K562 treated with DMSO at 1 percent for 4 hours (cell line): ENCODE results near the gene TMEM239. TPM values are rescaled to one million over a fixed set of nuclear protein-coding genes. Genes with fewer than 3 reads are reported as not detected.

Experiments
- total RNA-seq: library from RNA; unstranded; fragments of 300-600 nt; gene quantifications from 2 replicates; pipeline ENCODE4 v1.2.3, GENCODE V29; 2022; ENCODE audit not compliant: insufficient read depth

The TMEM239 gene
- not detected in 2 replicates for total RNA-seq

DNA sequence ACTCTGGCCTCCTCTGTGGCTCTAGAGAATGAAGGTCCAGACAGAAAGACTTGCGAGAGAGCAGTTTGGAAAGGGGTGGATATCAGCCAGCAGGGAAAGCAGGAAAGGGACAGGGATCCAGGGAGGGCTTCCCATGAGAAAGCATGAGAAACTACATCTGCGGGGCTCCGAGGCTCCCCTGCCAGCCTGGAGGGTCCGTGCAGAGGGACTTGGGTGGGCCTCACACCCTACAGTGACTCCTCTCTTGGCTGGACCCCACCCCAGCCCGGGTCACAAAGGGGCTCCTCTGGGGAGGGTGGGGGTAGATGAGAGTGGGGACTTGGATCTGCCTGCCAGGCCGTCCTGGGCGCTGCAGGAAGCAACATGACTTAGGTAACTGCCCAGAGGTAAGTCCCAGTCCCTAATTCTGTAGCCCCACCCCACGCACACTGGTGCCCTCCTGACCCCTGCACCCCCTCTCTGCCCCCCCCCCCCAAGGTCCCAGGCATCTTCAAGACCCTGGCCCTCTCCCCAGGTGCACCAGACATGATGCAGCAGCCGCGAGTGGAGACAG, at the start of gene TMEM239:
Gene TMEM239, plus strand, starts transcription at position 335 of the 553 bp plus-strand sequence. Its CDS starts 191 bp downstream, at position 526.

DNA sequence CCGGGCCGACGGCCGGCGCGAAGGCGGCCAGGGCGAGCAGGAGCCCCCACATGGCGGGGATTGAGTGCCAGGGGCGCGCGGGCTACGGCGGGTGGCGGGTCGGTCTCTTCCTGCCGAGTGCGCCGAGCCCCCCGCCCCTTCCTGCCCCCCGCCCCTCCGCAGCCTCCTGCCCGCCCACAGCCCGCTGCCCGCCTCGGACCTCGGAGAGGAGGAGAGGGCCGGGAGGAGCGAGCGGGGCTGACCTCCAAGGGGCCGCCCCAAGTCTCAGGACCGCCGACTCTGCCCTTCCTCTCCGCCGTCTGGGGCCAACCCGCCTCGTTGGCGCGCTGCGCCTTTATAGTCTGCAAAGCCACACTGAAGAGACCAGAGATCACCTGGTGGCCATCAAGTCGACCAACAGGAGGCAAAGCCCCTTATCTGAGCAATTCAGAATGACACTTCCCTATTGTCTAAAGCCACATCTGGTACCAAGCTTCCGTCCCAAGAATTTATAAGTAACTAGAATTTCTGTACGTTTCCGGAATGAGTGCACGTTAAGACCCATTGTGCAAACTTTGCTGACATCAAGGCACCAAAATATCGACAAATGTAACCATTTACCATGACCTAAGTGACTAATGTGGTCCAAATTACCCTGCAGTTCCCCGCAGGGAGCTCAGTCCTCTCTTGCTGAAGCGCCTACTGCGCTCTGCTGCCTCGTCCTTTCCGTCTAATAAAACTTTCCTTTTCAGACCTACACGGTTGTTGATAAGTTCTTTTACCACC, 15.5 kb upstream of the TMEM239 start, which contains the start of gene CPXM1:
Gene CPXM1, minus strand, starts transcription at position 107 of the 765 bp plus-strand sequence. Its CDS starts 55 bp downstream, at position 52.

DNA sequence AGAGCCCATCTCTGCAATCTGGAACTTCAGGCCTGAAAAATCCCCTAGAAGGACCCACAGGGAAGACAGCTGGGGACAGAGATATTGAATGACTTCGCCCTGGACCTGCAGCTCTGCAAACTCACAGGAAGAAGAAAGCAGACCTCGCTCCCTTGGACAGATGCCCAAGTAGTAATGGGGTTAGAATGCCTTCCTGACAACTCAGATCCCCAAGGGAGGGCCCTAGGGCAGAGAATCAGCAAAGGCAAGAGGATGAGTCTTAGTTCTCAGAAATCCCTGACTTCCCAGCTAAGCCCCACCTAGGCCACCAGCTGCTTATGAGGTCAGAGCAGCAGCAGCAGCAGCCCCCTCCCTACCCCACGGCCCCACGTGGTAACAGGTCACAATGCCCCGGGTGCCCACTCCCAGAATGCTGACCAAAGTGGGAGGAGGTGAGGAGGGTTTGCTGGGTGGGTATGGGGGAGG, 1.5 kb upstream of the TMEM239 start, which contains the start of gene C20orf141:
Gene C20orf141, plus strand, starts transcription at position 401 of the 465 bp plus-strand sequence. CDS start 198 bp downstream, outside the sequence.

GRCh38 chr20:2840138-2840966, 24.2 kb downstream of the TMEM239 start, which contains the start of the genes PCED1A and VPS16:
TSS of gene PCED1A (minus strand) at chr20:2840655. CDS start at chr20:2839912, 743 bp downstream.
TSS of gene VPS16 (plus strand) at chr20:2840745. CDS start at chr20:2840775, 30 bp downstream.

Other genes starting within 250 kb of the TMEM239 start
- 101 and 107 TPM in 2 replicates for gene NOP56, start 163.7 kb upstream of the TMEM239 start, total RNA-seq
- gene IDH3B, start 152.1 kb upstream of the TMEM239 start, total RNA-seq, result 85.6 and 86.4 TPM in 2 replicates
- 2.1 TPM in 1 of 2 replicates, not detected in the other for gene EBF4, start 123.6 kb upstream of the TMEM239 start, total RNA-seq
- gene CPXM1, start 15.7 kb upstream of the TMEM239 start, total RNA-seq, result 0.67 and 1.1 TPM in 2 replicates
- not detected in 2 replicates for gene C20orf141, start 1.4 kb upstream of the TMEM239 start, total RNA-seq
- 13.7 and 18.5 TPM in 2 replicates for gene PCED1A, start 24.3 kb downstream of the TMEM239 start, total RNA-seq
- gene VPS16, start 24.4 kb downstream of the TMEM239 start, total RNA-seq, result 17.3 and 30.6 TPM in 2 replicates
- gene PTPRA, start 57.1 kb downstream of the TMEM239 start, total RNA-seq, result 19.1 and 24.7 TPM in 2 replicates
- gene GNRH2, start 227.3 kb downstream of the TMEM239 start, total RNA-seq, result not detected in 2 replicates
- gene MRPS26, start 229.7 kb downstream of the TMEM239 start, total RNA-seq, result 26.8 and 31.2 TPM in 2 replicates